OCI-LY7 (cell line): ENCODE results near the gene LFNG. TPM values are rescaled to one million over a fixed set of nuclear protein-coding genes. Genes with fewer than 3 reads are reported as not detected.

ENCODE experiments used
- BruUV-seq: library from RNA; stranded (reverse); fragments of 400-500 nt; replicated peaks from 2 replicates; lab custom pipeline; 2021; lab: Mats Ljungman, UMichigan
- CTCF ChIA-PET: fragments of 300-600 bp; sonication (Branson Sonifier 250); formaldehyde crosslinking; loops from one replicate; lab custom pipeline; 2022; ENCODE audit warnings: antibody characterized with exemption; ENCODE audit not compliant: unreplicated experiment; lab: Charles Lee
- POLR2A ChIA-PET: fragments of 300-600 bp; sonication (Branson Sonifier 250); formaldehyde crosslinking; loops from one replicate; lab custom pipeline; 2022; ENCODE audit warnings: antibody characterized with exemption; lab: Charles Lee
- DNase-seq: peaks from one replicate; pipeline ENCODE4 v3.0.0-alpha.2; 2015; ENCODE audit warnings: low spot score
- H2AFZ ChIP-seq: fragments of 200-600 bp; sonication (generic), shearing (Covaris generic); 2 replicates; pipeline ENCODE4 v1.6.1; 2014; ENCODE audit warnings: mild to moderate bottlenecking, antibody characterized with exemption, low read length, moderate library complexity
- H3K27ac ChIP-seq: fragments of 200-600 bp; sonication (generic); 2 replicates; pipeline ENCODE4 v1.5.1; 2014; ENCODE audit warnings: mixed run types, low read depth, mild to moderate bottlenecking, moderate library complexity, low read length, inconsistent platforms; ENCODE audit not compliant: poor library complexity, severe bottlenecking
- H3K36me3 ChIP-seq: fragments of 200-600 bp; sonication (generic); 2 replicates; pipeline ENCODE4 v1.6.1; 2014; ENCODE audit warnings: mild to moderate bottlenecking, antibody characterized with exemption, low read length, moderate library complexity, mixed read lengths; ENCODE audit not compliant: insufficient read depth
- H3K4me1 ChIP-seq: fragments of 200-600 bp; sonication (generic); 2 replicates; pipeline ENCODE4 v1.5.1; 2014; ENCODE audit warnings: mild to moderate bottlenecking, low read length; ENCODE audit not compliant: insufficient read depth, poor library complexity, severe bottlenecking
- H3K4me2 ChIP-seq: fragments of 200-600 bp; sonication (generic); 2 replicates; pipeline ENCODE4 v1.6.1; 2014; ENCODE audit warnings: mild to moderate bottlenecking, low read length
- H3K4me3 ChIP-seq: fragments of 200-600 bp; sonication (generic); 2 replicates; pipeline ENCODE4 v1.5.1; 2014; ENCODE audit warnings: mild to moderate bottlenecking, low read depth, low read length; ENCODE audit not compliant: poor library complexity, severe bottlenecking
- H3K79me2 ChIP-seq: fragments of 200-600 bp; sonication (generic); 2 replicates; pipeline ENCODE4 v1.6.1; 2016; ENCODE audit warnings: low read depth, mild to moderate bottlenecking, low read length, moderate library complexity, mixed read lengths; ENCODE audit not compliant: insufficient read depth
- H3K9me2 ChIP-seq: fragments of 200-600 bp; sonication (generic); 2 replicates; pipeline ENCODE4 v1.6.1; 2016; ENCODE audit warnings: mild to moderate bottlenecking, low read length, mixed read lengths; ENCODE audit not compliant: insufficient read depth
- H3K9me3 ChIP-seq: fragments of 200-600 bp; sonication (generic); 2 replicates; pipeline ENCODE4 v1.6.1; 2014; ENCODE audit warnings: mild to moderate bottlenecking, mixed run types, low read length, mixed read lengths
- H4K20me1 ChIP-seq: fragments of 200-600 bp; sonication (generic); 2 replicates; pipeline ENCODE4 v1.6.1; 2014; ENCODE audit warnings: mild to moderate bottlenecking, antibody characterized with exemption, low read length, moderate library complexity, mixed read lengths; ENCODE audit not compliant: insufficient read depth
- CTCF ChIP-seq: fragments of 200-600 bp; sonication (generic); conservative IDR thresholded peaks from 2 replicates; pipeline ENCODE4 v1.5.1; 2014; ENCODE audit warnings: mild to moderate bottlenecking, antibody characterized with exemption, low read length, moderate library complexity, mixed read lengths
- EZH2phosphoT487 ChIP-seq: fragments of 200-600 bp; sonication (generic); IDR thresholded peaks from 2 replicates; pipeline ENCODE4 v1.6.1; 2018; ENCODE audit warnings: low read depth, borderline replicate concordance, mild to moderate bottlenecking, mixed run types, antibody characterized with exemption, low read length, moderate library complexity, mixed read lengths
- intact Hi-C: fragments of 100-400 bp; cut with micrococcal nuclease; formaldehyde crosslinking; loops from one replicate; pipeline ENCODE4 v1.10.0; 2022; ENCODE audit not compliant: unreplicated experiment
- total RNA-seq, 2 experiments: library from RNA; depleted of rRNA in 1 of 2; stranded (reverse); fragments of >200 nt in 1 of 2; shearing (Covaris generic) in 1 of 2; gene quantifications; 2 replicates each; pipeline ENCODE4 v1.2.3, GENCODE V29; 2014 to 2022

The LFNG gene
- total RNA-seq, 2 experiments from 2014 or later: 1.2 to 2.1 TPM

DNA sequence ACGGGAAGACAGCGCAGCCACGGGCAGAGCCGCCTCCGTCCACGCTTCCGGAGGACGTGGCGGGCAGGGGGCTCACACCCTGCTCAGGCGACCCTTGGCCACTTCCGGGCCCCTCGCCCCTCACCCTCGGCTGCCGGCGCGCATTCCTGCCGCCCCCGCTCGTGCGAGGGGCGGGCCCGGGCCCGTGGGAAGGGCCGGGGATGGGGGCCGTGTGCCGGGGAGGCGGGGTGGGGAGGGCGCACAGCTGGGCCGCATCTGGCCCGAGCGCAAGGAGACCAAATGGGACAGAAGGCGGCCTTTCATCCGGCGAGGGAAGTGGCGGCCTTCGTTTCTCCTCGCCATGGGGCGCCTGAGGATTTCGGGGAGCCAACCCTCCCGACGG lies 846 bp upstream of the LFNG start:
- no peak for DNase-seq
- Histone ChIP-seq H3K4me3 (peak overlapping the region; percentile 64), H3K36me3 (no peaks in the 10 kb centered on the region), H3K79me2 (no peaks in the 10 kb centered on the region), H2AFZ (0 out of 2 replicates have a peak overlapping the region, but pooled peaks have one; percentile 30), H3K9me2 (no peaks in the 10 kb centered on the region), H3K9me3 (no peaks in the 10 kb centered on the region), H3K4me2 (peak overlapping the region; percentile 71), H3K27ac (no peak overlapping the region), H3K4me1 (peaks cover 32% of the 10 kb centered on the region), H4K20me1 (no peaks in the 10 kb centered on the region)
- no TSS peak for BruUV-seq
- intact Hi-C loops: no loop called here
- ChIA-PET POLR2A (no interaction called here), CTCF (no interaction called here)
- TF ChIP-seq CTCF (no peak), EZH2phosphoT487 (no peak)

- peaks cover 32% of the 10 kb centered on the region for H3K4me1 ChIP-seq
Observed at GRCh38 chr7:2520131-2520760, 672 bp downstream of the LFNG start.

More at GRCh38 chr7:2520131-2520760, 672 bp downstream of the LFNG start:
- BruUV-seq: no TSS peak
- no peaks in the 10 kb centered on the region for H3K79me2 ChIP-seq
- no peaks in the 10 kb centered on the region for H3K9me2 ChIP-seq
- POLR2A ChIA-PET: no interaction called here
- CTCF ChIA-PET: no interaction called here
- peak overlapping the region; percentile 28 for H3K4me3 ChIP-seq
- DNase-seq: no peak
- no peaks in the 10 kb centered on the region for H4K20me1 ChIP-seq
- H3K9me3 ChIP-seq: no peaks in the 10 kb centered on the region
- H2AFZ ChIP-seq: no peak overlapping the region
- H3K4me2 ChIP-seq: peak overlapping the region; percentile 43; the same call in 1 of the 2 replicates
- H3K27ac ChIP-seq: no peak overlapping the region
- H3K36me3 ChIP-seq: no peaks in the 10 kb centered on the region
- no peak for TF ChIP-seq EZH2phosphoT487
- TF ChIP-seq CTCF: no peak
- intact Hi-C loops: no loop called here
